Measurements from ENCODE around the gene RAPGEF2.

Gene RAPGEF2

DNA sequence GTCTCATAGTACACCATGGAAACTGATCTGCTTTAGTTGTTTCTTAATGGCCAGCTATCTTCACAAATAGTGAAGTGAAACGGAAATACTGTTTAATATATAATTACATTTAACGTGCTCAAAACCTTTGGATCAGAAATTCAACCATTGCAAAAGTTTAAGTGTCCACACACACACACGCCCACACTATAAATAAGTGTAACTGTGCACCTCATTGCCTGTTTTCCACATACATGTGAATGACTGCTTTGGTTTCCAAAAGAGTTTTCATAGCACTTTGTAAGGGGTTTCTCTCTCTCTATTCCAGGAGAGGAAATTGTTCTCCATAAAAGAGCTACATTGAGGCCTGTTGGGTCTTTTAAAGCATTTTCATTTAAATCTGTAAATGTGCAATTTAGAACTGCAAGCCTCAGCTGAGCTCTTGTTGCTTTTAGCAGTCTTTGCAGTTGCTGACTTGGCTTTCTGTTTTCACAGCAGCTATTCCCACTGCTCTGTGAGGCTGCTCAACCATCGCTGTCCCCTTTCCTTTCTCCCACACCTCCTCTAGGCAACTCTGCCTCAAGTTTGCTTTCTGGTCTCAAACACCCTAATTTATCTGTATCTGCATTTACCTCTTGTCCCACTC, 94.5 kb downstream of the RAPGEF2 start:
- no peak for DNase-seq (ENCODE audit: low read depth in 3 of 3)

DNA sequence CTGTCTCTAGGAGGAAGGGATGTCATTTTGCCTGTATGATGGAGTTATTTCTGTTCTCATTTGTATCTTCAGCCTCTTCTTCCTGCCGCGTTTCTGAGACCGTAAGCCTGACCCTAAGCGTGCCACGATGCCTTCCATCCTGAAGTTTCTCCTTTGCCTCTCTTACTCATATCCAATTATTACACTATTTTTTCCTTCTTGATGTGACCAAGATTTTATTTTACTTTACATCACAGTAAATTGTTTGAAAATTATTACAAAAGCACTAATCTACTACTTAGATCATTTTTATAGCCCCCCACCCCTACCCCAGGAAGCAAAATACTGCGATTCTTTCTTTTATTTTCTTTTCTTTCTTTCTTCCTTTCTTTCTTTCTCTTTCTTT, 95.0 kb downstream of the RAPGEF2 start:
- DNase-seq (ENCODE audit: low read depth in 3 of 3) = no peak

GRCh38 chr4:159199826-159200225, 96.9 kb downstream of the RAPGEF2 start:
- no peak for DNase-seq (ENCODE audit: low read depth in 3 of 3)

DNA sequence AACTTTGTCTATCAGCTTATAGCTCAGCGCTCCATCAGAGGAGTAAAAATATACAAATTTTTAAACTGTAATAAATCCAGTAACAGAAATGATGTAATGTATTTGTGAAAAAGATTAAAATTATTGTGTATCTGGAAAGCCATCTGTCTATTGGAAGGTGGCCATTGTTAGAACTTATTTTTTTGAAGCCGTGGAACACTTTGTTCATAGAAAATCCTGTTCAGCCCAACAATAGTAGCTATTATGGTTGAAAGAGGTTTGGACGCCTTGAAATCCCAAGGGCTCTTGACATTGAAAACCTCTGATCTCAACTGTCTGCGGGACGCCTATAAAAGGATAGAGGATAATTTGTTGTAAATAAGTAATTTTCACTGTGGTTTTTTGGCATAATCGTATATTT, 98.3 kb downstream of the RAPGEF2 start:
- DNase-seq (ENCODE audit: low read depth in 3 of 3) = no peak

DNA sequence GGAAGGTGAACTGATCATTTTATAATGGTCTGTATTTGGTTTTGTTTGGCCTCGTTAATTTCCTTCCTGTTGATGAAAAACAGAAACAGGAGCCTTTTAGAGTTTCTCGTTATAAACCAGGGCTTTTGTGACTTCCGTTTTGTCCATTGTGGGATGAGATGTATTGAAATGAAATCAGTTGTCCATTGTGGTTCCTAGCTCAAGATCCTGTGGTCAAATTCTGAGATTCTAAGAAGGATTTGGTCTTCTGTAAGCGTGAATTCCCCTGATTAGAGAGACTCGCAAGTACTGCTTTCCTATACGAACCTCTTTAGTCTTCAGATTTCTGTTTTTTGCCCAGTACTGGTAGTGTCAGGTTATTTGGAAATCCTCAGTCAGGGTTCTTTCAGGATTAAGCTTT, 101.7 kb downstream of the RAPGEF2 start:
- no peak for DNase-seq (ENCODE audit: low read depth in 3 of 3)

GRCh38 chr4:159205466-159205865, 102.6 kb downstream of the RAPGEF2 start:
- DNase-seq (ENCODE audit: low read depth in 3 of 3) = peak in 1 of 3 donors; percentile 6

DNA sequence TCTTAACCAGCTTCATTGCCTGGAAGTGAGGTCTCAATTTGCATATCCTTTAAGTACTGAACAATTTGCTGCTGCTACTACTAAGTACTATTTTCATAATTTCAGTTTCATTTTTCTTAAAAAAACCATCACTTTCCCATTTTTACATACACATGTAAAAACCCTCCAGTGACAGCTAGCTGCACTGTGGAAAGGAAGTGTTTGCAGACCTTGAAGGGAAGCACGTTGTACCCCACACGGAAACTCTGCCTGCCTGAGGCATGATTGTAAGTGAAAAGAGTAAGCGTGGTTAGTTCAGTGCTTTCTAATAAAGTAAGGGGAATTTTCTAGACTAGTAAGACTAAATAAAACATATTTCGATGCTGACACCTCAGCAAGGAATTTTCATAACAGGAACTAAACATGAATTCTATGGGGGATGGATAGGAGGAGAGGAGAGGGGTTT, 103.6 kb downstream of the RAPGEF2 start:
- peak; percentile 36 to 48 (median 42) for DNase-seq (ENCODE audit: low read depth in 3 of 3)

DNA sequence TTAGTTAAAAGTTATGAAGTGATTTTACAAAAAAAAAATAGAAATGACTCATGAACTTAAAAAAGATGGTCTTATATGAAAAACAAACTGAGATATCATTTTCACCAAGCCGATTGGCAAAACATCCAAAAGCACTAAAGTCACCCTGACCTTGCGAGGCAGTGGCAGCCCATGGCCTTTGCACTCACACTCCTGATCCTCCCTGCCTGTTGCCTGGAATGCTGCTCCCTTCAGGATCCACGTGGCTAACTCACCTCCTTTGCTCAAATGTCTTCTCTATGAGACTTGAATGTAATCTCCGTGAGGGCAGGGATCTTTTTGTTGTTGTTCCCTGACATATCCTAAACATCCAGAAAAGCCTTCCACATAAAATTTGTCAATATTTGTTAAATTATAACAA, 106.4 kb downstream of the RAPGEF2 start:
- no peak for DNase-seq (ENCODE audit: low read depth in 3 of 3)

GRCh38 chr4:159210975-159211374, 108.1 kb downstream of the RAPGEF2 start:
- DNase-seq (ENCODE audit: low read depth in 3 of 3) = no peak

DNA sequence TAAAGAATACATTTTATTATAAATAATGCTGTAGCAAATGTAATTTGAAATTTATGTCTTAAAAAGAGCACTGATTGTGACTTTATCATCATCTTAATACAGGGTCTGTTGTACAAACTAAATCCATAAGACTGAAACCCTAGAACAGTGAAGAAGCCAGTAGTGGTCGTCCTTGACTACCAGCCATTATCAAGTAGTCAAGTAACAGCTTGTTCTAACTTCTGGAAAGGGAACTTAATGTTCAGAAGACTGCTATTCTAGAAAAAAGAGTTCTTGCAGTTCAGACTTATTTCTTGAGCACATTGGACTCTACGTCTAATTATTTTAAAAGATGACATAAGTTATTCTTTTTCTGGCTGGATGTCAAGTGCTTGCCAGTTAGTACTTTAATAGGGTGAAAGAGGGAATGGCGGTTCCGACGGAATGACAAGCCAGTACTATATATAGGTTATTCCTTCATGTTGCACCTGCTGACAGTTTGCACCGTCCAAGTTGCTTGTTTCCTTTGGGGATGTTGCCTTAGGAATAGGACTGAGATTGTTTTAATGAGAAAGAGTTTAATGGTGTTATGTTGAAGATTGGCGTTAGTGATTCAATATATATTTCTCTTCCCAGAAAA, 109.9 kb downstream of the RAPGEF2 start:
- DNase-seq (ENCODE audit: low read depth in 3 of 3) = no peak

DNA sequence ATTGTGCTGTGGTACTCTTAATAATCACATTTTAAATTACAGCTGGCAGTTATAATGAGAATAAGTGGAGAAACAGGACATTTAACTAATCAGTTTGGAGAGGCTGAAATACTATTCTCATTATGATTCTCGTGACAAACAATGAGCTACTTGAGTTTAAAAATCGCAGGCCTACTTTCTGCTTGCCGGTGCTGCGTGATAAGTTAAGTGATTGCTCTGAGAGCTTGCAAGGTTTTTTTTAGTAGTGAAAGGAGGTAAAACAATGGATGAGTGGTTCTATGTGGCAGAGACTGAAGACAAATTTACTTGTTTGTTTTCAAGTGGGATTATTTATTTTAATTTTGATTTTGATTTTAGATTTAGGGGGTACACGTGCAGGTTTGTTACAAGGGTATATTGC, 114.0 kb downstream of the RAPGEF2 start:
- DNase-seq (ENCODE audit: low read depth in 3 of 3) = no peak

GRCh38 chr4:159219862-159220261, 117.0 kb downstream of the RAPGEF2 start:
- DNase-seq (ENCODE audit: low read depth in 3 of 3) = no peak

DNA sequence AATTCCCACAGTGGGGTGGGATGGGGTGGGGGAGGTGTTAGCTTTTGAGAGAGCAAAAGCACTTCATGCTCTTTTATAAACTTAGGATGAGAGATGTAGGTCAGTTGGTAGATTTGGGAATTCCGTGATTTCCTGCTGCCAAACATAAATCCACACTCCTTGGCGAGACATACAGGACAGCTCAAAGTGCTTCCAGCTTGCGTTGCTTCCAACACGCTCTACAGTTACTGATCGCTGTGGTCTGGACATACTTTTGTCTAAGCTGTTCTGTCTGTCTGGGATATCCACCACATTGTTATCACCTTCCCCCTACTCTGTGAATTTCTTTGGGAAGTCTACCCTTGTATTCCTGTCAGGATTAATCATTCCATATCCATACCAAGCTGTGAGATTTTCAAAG, 117.5 kb downstream of the RAPGEF2 start:
- no peak for DNase-seq (ENCODE audit: low read depth in 3 of 3)

DNA sequence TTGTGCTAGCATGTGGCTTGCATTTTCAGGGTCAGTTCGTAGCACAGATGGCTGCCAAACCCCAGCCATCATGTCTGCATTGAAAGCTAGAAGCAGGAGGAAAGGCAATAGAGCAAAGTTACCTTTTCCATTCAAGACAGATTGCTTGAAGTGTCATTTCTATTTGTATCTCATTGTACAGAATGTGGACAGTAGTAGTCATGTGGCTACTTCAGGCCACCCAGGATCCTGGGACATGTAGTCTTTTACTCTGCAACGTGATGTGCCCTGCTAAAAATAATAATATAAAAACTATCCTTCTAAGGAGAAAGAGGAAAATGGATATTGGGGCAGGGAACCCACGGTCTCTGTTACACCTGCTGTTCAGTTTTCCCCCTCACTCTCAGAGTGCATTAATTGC, 118.4 kb downstream of the RAPGEF2 start:
- DNase-seq (ENCODE audit: low read depth in 3 of 3) = no peak

DNA sequence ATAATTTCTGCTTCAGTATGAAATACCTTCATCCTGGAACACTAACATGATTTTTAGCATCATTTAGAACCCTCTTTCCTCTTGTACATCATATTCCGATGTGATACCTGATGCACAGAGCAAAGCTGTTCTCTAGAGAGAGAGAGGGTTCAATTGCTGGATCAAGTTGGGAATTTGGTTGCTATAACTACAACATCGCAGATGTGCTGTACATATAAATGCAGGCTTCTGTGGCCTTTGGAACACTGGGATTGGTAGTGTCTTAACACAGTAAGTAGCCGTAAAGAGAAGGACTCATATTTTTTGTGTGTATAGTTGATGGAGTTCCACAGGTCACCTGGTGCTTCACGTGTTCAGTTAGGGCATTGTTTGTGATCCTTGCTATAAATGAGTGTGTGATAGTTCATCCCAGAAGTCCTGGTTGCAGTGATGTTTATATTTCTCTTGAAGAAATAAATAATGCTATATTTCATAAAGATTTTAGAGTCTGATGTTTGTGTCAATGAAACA, 119.2 kb downstream of the RAPGEF2 start:
- DNase-seq (ENCODE audit: low read depth in 3 of 3) = no peak

DNA sequence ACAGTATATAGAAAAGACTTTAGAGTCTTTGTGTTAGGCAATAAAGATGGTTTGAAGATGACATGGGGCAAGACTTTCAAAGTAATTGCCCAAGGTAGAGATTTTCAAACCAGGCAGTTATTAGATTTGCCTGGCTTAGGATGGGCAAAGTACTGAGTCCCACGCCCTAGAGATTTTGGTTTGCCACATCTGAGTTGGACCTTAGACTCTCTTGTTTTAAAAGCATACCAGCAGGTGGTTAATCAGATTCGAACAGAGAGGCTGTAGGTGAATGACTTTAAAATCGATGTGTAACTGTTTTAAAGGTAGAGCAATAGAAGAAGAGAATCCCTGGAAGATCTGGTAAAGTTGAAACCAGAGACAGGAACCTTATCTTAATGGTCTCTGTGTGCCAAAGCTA, 121.5 kb downstream of the RAPGEF2 start:
- no peak for DNase-seq (ENCODE audit: low read depth in 3 of 3)

DNA sequence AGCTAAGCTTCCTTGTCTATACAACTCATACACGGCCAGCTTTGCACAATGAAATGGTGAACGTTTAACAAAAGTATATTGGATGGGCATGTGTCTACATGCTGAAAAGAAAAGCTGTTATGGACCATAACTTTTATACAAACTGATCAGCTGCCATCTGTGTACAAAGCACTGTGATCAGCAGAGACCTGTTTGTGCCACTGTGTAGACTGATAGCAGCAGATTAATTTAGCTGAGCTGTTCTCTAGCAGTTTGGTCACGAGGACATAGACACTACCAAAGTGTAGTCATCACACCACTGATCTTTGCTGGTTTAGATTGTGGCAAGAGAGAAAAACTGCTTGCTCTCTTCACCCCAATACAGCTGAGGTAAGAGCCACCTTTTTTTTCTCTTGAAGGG, 124.5 kb downstream of the RAPGEF2 start:
- no peak for DNase-seq (ENCODE audit: low read depth in 3 of 3)

- no peak for DNase-seq (ENCODE audit: low read depth in 3 of 3)
Observed at GRCh38 chr4:159227984-159228383, 125.1 kb downstream of the RAPGEF2 start.

DNA sequence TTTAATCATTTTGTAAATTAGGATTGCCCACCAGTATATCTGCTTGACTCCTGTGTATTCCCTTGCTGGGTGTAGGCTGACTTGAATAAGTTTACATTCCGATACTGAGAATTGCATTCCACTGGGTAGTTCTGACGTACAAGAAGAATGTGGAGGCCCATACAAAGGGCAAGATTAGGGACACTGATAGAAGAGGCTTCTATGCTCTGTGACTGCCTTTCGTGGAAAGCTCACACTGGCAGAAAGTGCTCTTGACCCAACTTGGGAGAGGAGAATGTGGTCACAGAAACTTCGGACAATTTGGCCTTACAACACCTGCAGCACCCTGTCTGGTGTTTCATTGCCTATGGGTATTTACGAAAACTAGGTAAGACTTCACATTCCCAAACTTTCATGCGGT, 126.3 kb downstream of the RAPGEF2 start:
- no peak for DNase-seq (ENCODE audit: low read depth in 3 of 3)

- no peak for DNase-seq (ENCODE audit: low read depth in 3 of 3)
Observed at GRCh38 chr4:159232465-159233106, 129.7 kb downstream of the RAPGEF2 start.

DNA sequence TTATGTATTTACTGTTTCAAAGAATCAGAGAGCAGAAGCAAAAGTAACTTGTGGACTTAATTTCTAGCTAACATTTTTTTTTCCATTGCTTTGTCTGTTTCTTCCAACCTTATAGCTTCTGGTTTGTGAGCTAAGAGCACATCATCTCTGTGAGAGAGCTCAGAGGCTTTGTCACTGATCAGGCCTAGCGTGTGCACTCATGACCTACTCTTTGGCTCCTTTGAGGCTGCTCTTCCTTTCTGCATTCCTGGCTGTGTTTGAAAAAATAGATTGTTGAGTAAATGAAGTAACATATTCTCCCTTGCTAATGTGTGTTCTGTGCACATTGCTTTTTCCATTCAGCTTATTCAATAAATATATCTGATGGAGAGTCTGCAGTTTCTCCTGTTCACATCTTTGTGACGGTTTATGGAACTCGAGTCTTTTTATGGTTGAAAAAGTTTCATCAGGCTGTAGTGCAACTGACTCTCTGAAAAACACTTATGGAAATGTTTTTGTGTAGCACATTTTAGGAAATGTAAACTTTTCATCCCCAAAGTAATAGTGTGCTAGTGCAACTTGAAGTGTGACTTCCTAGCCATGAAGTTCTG, 133.0 kb downstream of the RAPGEF2 start:
- DNase-seq (ENCODE audit: low read depth in 3 of 3) = no peak

GRCh38 chr4:159237975-159238374, 135.1 kb downstream of the RAPGEF2 start:
- no peak for DNase-seq (ENCODE audit: low read depth in 3 of 3)

DNA sequence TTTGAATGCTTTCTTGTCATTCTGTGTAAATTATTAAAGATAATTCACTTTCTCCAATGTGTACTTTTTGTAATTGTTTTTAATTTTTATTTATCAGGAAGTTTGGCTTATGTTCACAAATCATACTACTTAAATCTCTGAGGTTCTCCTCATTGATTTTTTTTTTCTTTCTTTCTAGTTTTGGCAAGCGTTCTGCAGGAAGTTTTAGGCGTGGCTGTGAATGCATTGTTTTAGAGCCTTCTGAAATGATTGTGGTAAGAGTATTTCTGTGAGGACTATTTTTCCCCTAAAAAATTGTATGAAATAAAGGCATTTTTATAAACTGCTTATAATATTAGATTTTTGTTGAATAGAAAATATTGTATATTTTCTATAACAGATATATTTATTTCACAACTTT, 135.8 kb downstream of the RAPGEF2 start:
- DNase-seq (ENCODE audit: low read depth in 3 of 3) = no peak

Measured in stimulated activated CD4-positive, alpha-beta T cell treated with anti-CD3 and anti-CD28 coated beads, TNF-alpha, amount 100 ng/mL, for 48 hours (primary cell).